H7 (cell line): ENCODE data around the gene MIX23. TPM values are rescaled to one million over a fixed set of nuclear protein-coding genes. Genes with fewer than 3 reads are reported as not detected.

ENCODE experiments used
- DNase-seq: peaks from one replicate; pipeline ENCODE4 v3.0.0; 2012
- H3K27me3 ChIP-seq: 2 replicates; pipeline ENCODE4 v1.6.0; 2011; ENCODE audit warnings: mild to moderate bottlenecking, low read length; ENCODE audit not compliant: control insufficient read depth, insufficient read depth
- H3K36me3 ChIP-seq: replicated peaks from 2 replicates; pipeline ENCODE4 v1.5.1; 2011; ENCODE audit warnings: low read length; ENCODE audit not compliant: control insufficient read depth, insufficient read depth
- H3K4me3 ChIP-seq: 2 replicates; pipeline ENCODE4 v1.5.1; 2011; ENCODE audit warnings: low read depth, mild to moderate bottlenecking, control low read depth, low read length, moderate library complexity; ENCODE audit not compliant: insufficient read depth
- total RNA-seq: library from RNA; depleted of rRNA; stranded (reverse); fragments of >200 nt; shearing (Covaris generic); gene quantifications from 2 replicates; pipeline ENCODE4 v1.2.3, GENCODE V29; 2014

MIX23 gene
- total RNA-seq, 1 experiment from 2014 or later, result 36.6 TPM

DNA sequence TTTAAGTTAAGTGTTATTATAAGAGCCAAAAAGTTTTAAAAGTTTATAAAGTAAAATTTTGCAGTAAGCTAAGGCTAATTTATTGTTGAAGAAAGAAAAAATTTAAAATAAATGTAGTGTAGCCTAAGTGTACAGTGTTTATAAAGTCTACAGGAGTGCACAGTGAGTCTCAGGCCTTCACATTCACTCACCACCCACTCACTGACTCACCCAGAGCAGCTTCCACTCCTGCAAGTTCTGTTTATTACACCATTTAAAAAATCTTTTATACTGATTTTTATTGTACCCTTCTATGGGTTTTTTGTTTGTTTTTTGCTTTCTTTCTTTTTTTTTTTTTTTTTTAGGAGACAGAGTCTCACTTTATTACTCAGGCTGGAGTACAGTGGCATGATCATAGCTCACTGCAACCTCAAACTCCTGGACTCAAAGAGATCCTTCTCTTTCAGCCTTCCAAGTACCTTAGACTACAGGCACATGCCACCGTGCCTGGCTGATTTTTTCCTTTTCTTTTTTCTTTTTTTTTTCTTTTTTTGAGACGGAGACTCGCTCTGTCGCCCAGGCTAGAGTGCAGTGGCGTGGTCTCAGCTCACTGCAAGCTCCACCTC lies 32.1 kb downstream of the MIX23 start:
- no peak overlapping the region for H3K4me3 ChIP-seq
- H3K36me3 ChIP-seq, result no peaks in the 10 kb centered on the region
- H3K27me3 ChIP-seq, result no peaks in the 10 kb centered on the region
- DNase-seq, result no peak

DNA sequence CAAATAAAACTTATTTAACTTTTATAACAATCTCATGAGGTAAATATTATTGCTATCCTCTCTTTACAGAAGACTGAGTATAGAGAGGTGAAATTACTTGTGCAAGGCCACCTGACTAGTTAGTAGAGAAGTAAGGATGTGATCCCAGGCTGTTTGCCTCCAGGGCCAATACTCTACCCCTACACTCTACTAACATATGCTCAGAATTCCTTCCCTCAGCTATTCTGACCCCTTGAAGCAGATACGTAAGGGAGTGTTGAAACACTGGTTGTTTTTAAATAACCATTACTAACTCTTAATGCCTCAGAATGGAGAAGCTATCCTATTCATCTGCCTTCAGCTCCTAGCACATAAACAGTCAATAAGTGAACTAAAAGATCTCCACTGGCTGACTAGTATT lies 33.9 kb downstream of the MIX23 start:
- DNase-seq, result no peak
- no peak overlapping the region for H3K4me3 ChIP-seq
- H3K27me3 ChIP-seq, result no peaks in the 10 kb centered on the region
- H3K36me3 ChIP-seq, result no peaks in the 10 kb centered on the region

DNA sequence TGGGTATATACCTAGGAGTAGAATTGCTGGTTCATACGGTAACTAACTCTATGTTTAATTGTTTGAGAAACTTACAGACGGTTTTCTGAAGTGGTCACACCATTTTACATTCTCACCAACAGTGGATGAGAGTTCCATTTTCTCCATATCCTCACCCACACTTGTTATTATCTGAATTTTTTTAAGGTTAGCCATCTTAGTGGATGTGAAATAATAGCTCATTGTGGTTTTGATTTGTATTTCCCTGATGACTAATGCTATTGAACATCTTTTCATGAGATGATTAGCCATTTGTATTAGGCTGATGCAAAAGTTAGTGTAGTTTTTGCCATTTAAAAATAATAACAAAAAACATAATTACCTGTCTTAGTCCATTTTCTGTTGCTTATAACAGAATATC lies 39.4 kb downstream of the MIX23 start:
- H3K36me3 ChIP-seq, result no peaks in the 10 kb centered on the region
- H3K27me3 ChIP-seq, result no peaks in the 10 kb centered on the region
- DNase-seq, result no peak
- no peak overlapping the region for H3K4me3 ChIP-seq

DNA sequence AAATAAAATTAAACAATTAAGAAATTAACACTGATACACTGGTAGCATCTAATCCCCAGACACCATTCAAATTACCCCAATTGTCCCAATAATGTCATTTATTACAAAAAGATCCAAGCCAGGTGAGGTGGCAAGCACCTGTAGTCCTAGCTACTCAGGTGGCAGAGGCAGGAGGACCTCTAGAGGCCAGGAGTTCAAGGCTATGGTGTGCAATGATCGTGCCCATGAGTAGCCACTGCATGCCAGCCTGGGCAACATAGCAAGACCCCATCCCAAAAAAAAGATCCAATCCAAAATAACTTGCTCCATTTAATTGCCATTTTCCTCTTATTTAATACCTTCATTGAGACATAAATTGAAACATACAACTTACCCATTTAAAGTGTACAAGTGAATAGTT lies 40.2 kb downstream of the MIX23 start:
- no peak overlapping the region for H3K4me3 ChIP-seq
- no peaks in the 10 kb centered on the region for H3K27me3 ChIP-seq
- DNase-seq, result no peak
- H3K36me3 ChIP-seq, result no peaks in the 10 kb centered on the region

- H3K4me3 ChIP-seq, result no peak overlapping the region
- H3K36me3 ChIP-seq, result no peaks in the 10 kb centered on the region
- H3K27me3 ChIP-seq, result no peaks in the 10 kb centered on the region
- no peak for DNase-seq
Measured at GRCh38 chr3:122332551-122332950, 50.5 kb downstream of the MIX23 start.

DNA sequence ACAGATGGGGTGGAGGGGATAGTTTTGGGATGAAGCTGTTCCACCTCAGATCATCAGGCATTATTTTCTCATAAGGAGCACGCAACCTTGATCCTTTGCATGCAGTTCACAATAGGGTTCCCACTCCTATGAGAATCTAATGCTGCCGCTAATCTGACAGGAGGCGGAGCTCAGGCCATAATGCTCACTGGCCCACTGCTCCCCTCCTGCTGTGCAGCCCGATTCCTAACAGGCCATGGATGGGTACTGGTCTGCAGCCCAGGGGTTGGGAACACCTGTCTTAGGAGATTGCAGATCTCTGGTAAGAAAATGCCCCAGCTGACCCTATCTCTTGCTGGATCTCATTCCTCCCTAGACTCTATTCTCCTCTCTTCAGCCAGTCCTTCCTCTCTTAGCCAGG lies 51.1 kb downstream of the MIX23 start:
- Histone ChIP-seq H3K4me3 (no peak overlapping the region), H3K36me3 (no peaks in the 10 kb centered on the region), H3K27me3 (no peaks in the 10 kb centered on the region)
- no peak for DNase-seq

GRCh38 chr3:122325769-122326168 lies 57.3 kb downstream of the MIX23 start:
- DNase-seq, result no peak
- Histone ChIP-seq H3K27me3 (no peaks in the 10 kb centered on the region), H3K36me3 (no peaks in the 10 kb centered on the region), H3K4me3 (no peak overlapping the region)

DNA sequence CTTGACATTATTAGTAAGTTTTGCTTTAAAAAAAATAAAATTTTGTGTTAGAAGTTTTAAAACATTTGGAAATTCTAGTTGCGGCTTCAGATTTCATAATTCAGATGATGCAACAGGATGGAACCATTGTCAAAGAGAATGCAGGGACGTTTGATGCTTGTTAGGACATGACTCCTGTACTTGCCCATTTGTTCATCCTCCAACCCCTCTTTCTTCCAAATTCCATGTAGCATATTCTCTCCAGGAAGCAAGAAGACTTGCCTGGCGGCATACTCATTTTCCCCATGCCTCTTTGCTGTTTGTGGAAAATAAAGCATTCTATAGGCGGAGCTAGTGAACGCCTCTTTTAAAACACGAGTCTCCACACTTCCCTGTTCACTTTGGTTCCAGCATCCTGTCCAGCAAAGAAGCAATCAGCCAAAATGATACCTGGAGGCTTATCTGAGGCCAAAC lies 58.1 kb downstream of the MIX23 start, which contains the start of gene CSTA:
Gene CSTA (plus strand): TSS at position 378 of the 453 bp plus-strand sequence. CDS start 45 bp downstream, at position 423.
- no peak for DNase-seq
- no peaks in the 10 kb centered on the region for H3K36me3 ChIP-seq
- no peaks in the 10 kb centered on the region for H3K27me3 ChIP-seq
- no peak within 1 kb of the TSS for H3K4me3 ChIP-seq

- H3K36me3 ChIP-seq, result no peaks in the 10 kb centered on the region
Measured at GRCh38 chr3:122322095-122323075, 60.6 kb downstream of the MIX23 start.

GRCh38 chr3:122318620-122319019 lies 64.4 kb downstream of the MIX23 start:
- Histone ChIP-seq H3K27me3 (no peaks in the 10 kb centered on the region), H3K36me3 (no peaks in the 10 kb centered on the region), H3K4me3 (no peak overlapping the region)
- DNase-seq, result no peak

More at GRCh38 chr3:122322095-122323075, 60.6 kb downstream of the MIX23 start:
- no peak for DNase-seq
- H3K4me3 ChIP-seq, result no peak overlapping the region
- no peaks in the 10 kb centered on the region for H3K27me3 ChIP-seq

GRCh38 chr3:122316368-122316767 lies 66.7 kb downstream of the MIX23 start:
- H3K27me3 ChIP-seq, result no peaks in the 10 kb centered on the region
- H3K36me3 ChIP-seq, result no peaks in the 10 kb centered on the region
- H3K4me3 ChIP-seq, result no peak overlapping the region
- DNase-seq, result no peak

DNA sequence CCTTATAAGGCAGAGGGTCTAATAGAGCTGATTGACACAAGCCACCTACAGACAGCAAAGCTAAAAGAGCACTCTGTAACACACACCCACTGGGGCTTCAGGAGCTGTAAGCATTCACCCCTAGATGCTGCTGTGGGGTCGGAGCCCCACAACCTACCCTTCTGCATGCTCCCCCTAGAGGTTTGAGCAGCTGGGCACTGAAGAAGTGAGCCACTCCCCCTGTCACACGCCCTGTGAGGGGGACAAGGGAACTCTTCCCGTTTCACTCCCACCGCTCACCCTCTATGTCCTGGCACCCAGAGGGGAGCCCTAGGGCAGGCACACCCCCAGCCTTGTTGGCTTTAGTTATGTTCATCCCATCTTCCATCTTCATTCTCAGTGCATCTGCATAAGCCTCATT lies 67.4 kb downstream of the MIX23 start:
- Histone ChIP-seq H3K4me3 (no peak overlapping the region; the same call in 1 of the 2 replicates), H3K36me3 (no peaks in the 10 kb centered on the region), H3K27me3 (no peaks in the 10 kb centered on the region)
- DNase-seq, result no peak

GRCh38 chr3:122314228-122314876 lies 68.7 kb downstream of the MIX23 start:
- DNase-seq, result no peak
- Histone ChIP-seq H3K36me3 (no peaks in the 10 kb centered on the region), H3K27me3 (no peaks in the 10 kb centered on the region), H3K4me3 (no peak overlapping the region)

- DNase-seq, result no peak
- Histone ChIP-seq H3K27me3 (no peaks in the 10 kb centered on the region), H3K4me3 (no peak overlapping the region), H3K36me3 (no peaks in the 10 kb centered on the region)
Measured at GRCh38 chr3:122313281-122313680, 69.8 kb downstream of the MIX23 start.
